Uterus (tissue), 2 donors: ENCODE data around the gene ARVCF.

Experiments
- CTCF ChIP-seq, 4 experiments: fragments of 200-600 bp in 2 of 4; fragments of 450-650 bp in 2 of 4; sonication (generic) in 2 of 4; IDR thresholded peaks; one replicate each; pipeline ENCODE4 v1.5.1; 2016 to 2019; ENCODE audit warnings: antibody characterized with exemption in 4 of 4, mild to moderate bottlenecking in 2 of 4, moderate library complexity in 1 of 4
- POLR2A ChIP-seq, 2 donors: fragments of 450-650 bp; IDR thresholded peaks; one replicate each; pipeline ENCODE4 v1.6.1; 2016; ENCODE audit warnings: antibody characterized with exemption in 2 of 2, mild to moderate bottlenecking in 1 of 2, moderate library complexity in 1 of 2

GRCh38 chr22:19972251-19972650 is 44.4 kb downstream of the ARVCF start:
- no peak for TF ChIP-seq CTCF (IDR thresholded peaks at IDR 0.05)
- TF ChIP-seq POLR2A (IDR thresholded peaks at IDR 0.05): no peak
